ENCODE measurements around the gene ADAMTS16.

The ADAMTS16 gene

GRCh38 chr5:5165541-5166002, 25.4 kb downstream of the ADAMTS16 start:
- no peak for TF ChIP-seq CTCF (IDR thresholded peaks at IDR 0.05; ENCODE audit: borderline replicate concordance, insufficient read depth, low read depth, low read length)

GRCh38 chr5:5169466-5169865, 29.3 kb downstream of the ADAMTS16 start:
- no peak for TF ChIP-seq CTCF (IDR thresholded peaks at IDR 0.05; ENCODE audit: borderline replicate concordance, insufficient read depth, low read depth, low read length)

More at GRCh38 chr5:5165541-5166002, 25.4 kb downstream of the ADAMTS16 start:
- H3K4me3 ChIP-seq (ENCODE audit: low read depth, low read length) = no peak overlapping the region

GRCh38 chr5:5178136-5178535, 38.0 kb downstream of the ADAMTS16 start:
- H3K4me3 ChIP-seq (ENCODE audit: low read depth, low read length) = no peak overlapping the region
- TF ChIP-seq CTCF (IDR thresholded peaks at IDR 0.05; ENCODE audit: borderline replicate concordance, insufficient read depth, low read depth, low read length) = no peak

More at GRCh38 chr5:5169466-5169865, 29.3 kb downstream of the ADAMTS16 start:
- no peak overlapping the region for H3K4me3 ChIP-seq (ENCODE audit: low read depth, low read length)

GRCh38 chr5:5178580-5178979, 38.5 kb downstream of the ADAMTS16 start:
- no peak overlapping the region for H3K4me3 ChIP-seq (ENCODE audit: low read depth, low read length)
- TF ChIP-seq CTCF (IDR thresholded peaks at IDR 0.05; ENCODE audit: borderline replicate concordance, insufficient read depth, low read depth, low read length) = no peak

GRCh38 chr5:5179079-5179478, 38.9 kb downstream of the ADAMTS16 start:
- no peak overlapping the region for H3K4me3 ChIP-seq (ENCODE audit: low read depth, low read length)
- TF ChIP-seq CTCF (IDR thresholded peaks at IDR 0.05; ENCODE audit: borderline replicate concordance, insufficient read depth, low read depth, low read length) = no peak

GRCh38 chr5:5179597-5179996, 39.5 kb downstream of the ADAMTS16 start:
- H3K4me3 ChIP-seq (ENCODE audit: low read depth, low read length) = no peak overlapping the region
- no peak for TF ChIP-seq CTCF (IDR thresholded peaks at IDR 0.05; ENCODE audit: borderline replicate concordance, insufficient read depth, low read depth, low read length)

GRCh38 chr5:5181650-5182324, 41.7 kb downstream of the ADAMTS16 start:
- no peak overlapping the region for H3K4me3 ChIP-seq (ENCODE audit: low read depth, low read length)
- no peak for TF ChIP-seq CTCF (IDR thresholded peaks at IDR 0.05; ENCODE audit: borderline replicate concordance, insufficient read depth, low read depth, low read length)

All from GM12875 (cell line).